G401 (cell line): Measurements from ENCODE around the gene RALGAPA1. TPM values are rescaled to one million over a fixed set of nuclear protein-coding genes. Genes with fewer than 3 reads are reported as not detected.
A peak's percentile ranks its signal among the peaks of the same experiment; 100 is the strongest.
"Not testable (repeated sequence)": the region's sequence is repeated elsewhere in the genome, so short reads cannot be mapped to it uniquely, and the experiment has no call there.

Experiments used
- DNase-seq: peaks from one replicate; pipeline ENCODE4 v3.0.0-alpha.2; 2015; ENCODE audit warnings: low spot score
- in situ Hi-C: cut with HindIII; loops from 2 replicates; pipeline ENCODE4 v1.10.0; 2016; ENCODE audit warnings: low sequenced_read_pairs, mixed read lengths
- total RNA-seq: library from RNA; depleted of rRNA; stranded (reverse); fragments of >200 nt; shearing (Covaris generic); gene quantifications from 2 replicates; pipeline ENCODE4 v1.2.3, GENCODE V29; 2014

Gene RALGAPA1
- total RNA-seq, 1 experiment from 2014 or later: 17.6 TPM

GRCh38 chr14:35725930-35726329 is 83.2 kb downstream of the RALGAPA1 start:
- in situ Hi-C loops: no loop called here
- DNase-seq: no peak

GRCh38 chr14:35715079-35715478 is 94.0 kb downstream of the RALGAPA1 start:
- in situ Hi-C loops: no loop called here
- no peak for DNase-seq

- no peak for DNase-seq
- in situ Hi-C loops: no loop called here
Observed at GRCh38 chr14:35712466-35712865, 96.6 kb downstream of the RALGAPA1 start.

GRCh38 chr14:35708062-35708461 is 101.0 kb downstream of the RALGAPA1 start:
- in situ Hi-C loops: no loop called here
- no peak for DNase-seq

- no peak for DNase-seq
- in situ Hi-C loops: no loop called here
Observed at GRCh38 chr14:35705636-35706035, 103.5 kb downstream of the RALGAPA1 start.

- in situ Hi-C loops: no loop called here
- no peak for DNase-seq
Observed at GRCh38 chr14:35704793-35705493, 104.2 kb downstream of the RALGAPA1 start.

GRCh38 chr14:35701531-35701930 is 107.6 kb downstream of the RALGAPA1 start:
- in situ Hi-C loops: no loop called here
- DNase-seq: no peak

- no peak for DNase-seq
- in situ Hi-C loops: loop anchor here (25.0 kb wide), 1 partner anchor 263 kb away; no protein-coding TSS in a partner anchor
Observed at GRCh38 chr14:35699791-35700444, 109.2 kb downstream of the RALGAPA1 start.

GRCh38 chr14:35696575-35696974 is 112.5 kb downstream of the RALGAPA1 start:
- in situ Hi-C loops: loop anchor here (25.0 kb wide), 1 partner anchor 259 kb away; no protein-coding TSS in a partner anchor
- DNase-seq: no peak

GRCh38 chr14:35696119-35696518 is 113.0 kb downstream of the RALGAPA1 start:
- in situ Hi-C loops: loop anchor here (25.0 kb wide), 1 partner anchor 259 kb away; no protein-coding TSS in a partner anchor
- no peak for DNase-seq

GRCh38 chr14:35695647-35696046 is 113.4 kb downstream of the RALGAPA1 start:
- in situ Hi-C loops: loop anchor here (25.0 kb wide), 1 partner anchor 258 kb away; no protein-coding TSS in a partner anchor
- DNase-seq: no peak

- in situ Hi-C loops: loop anchor here (25.0 kb wide), 1 partner anchor 258 kb away; no protein-coding TSS in a partner anchor
- no peak for DNase-seq
Observed at GRCh38 chr14:35695072-35695471, 114.0 kb downstream of the RALGAPA1 start.

- no peak for DNase-seq
- in situ Hi-C loops: loop anchor here (25.0 kb wide), 1 partner anchor 252 kb away; no protein-coding TSS in a partner anchor
Observed at GRCh38 chr14:35689000-35689460, 120.1 kb downstream of the RALGAPA1 start.

GRCh38 chr14:35688126-35688826 is 120.8 kb downstream of the RALGAPA1 start:
- no peak for DNase-seq
- in situ Hi-C loops: loop anchor here (25.0 kb wide), 1 partner anchor 251 kb away; no protein-coding TSS in a partner anchor

- peak; percentile 62 for DNase-seq
- in situ Hi-C loops: loop anchor here (25.0 kb wide), 1 partner anchor 250 kb away; no protein-coding TSS in a partner anchor
Observed at GRCh38 chr14:35687335-35687939, 121.7 kb downstream of the RALGAPA1 start.

- in situ Hi-C loops: loop anchor here (25.0 kb wide), 1 partner anchor 246 kb away; no protein-coding TSS in a partner anchor
- DNase-seq: not testable (repeated sequence)
Observed at GRCh38 chr14:35683688-35684087, 125.4 kb downstream of the RALGAPA1 start.

GRCh38 chr14:35682802-35683201 is 126.3 kb downstream of the RALGAPA1 start:
- DNase-seq: no peak
- in situ Hi-C loops: loop anchor here (25.0 kb wide), 1 partner anchor 246 kb away; no protein-coding TSS in a partner anchor

- in situ Hi-C loops: loop anchor here (25.0 kb wide), 1 partner anchor 241 kb away; no protein-coding TSS in a partner anchor
- DNase-seq: no peak
Observed at GRCh38 chr14:35678403-35679028, 130.6 kb downstream of the RALGAPA1 start.
